ENCODE data around the gene LRP1-AS. TPM values are rescaled to one million over a fixed set of nuclear protein-coding genes. Genes with fewer than 3 reads are reported as not detected.

Gene LRP1-AS
- total and polyA plus RNA-seq, 4 donors: not detected

DNA sequence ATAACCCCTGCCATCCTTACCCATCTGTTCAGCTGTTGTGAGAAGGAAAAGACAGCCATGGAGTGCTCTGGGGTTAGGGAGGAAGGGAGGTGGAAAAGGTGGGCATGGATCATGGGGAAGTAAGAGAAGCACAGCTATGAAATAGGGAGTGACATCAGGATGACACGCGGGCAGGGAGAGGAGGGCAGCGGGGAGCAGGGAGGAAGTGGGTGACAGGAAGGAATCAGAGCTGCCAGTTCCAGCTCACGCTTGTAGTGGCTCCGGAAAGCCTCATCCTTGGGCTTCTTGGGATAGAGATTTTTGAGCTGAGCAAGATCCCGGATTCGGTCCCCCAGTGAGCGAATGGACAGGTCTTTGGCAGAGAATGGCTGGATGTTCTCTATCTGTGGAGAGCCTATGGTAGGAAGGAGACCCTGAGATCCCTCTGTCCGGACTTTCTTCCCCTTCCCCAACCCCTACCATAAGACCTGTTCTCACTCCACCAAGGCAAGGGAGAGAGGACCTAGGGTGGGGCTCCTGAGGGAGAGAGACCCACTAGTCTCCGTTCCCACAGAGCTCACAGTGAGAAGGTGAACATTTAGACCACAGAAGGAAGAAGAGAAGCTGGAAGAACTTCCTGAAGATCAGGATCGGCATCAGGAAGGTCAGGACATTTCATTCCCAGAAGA lies 48.2 kb downstream of the LRP1-AS start:
- Histone ChIP-seq H3K36me3 (ENCODE audit: control insufficient read depth in 1 of 2, insufficient read depth in 2 of 2, low read length in 1 of 2) (peaks cover 0 to 9% of the 10 kb centered on the region in 2 donors), H3K27ac (ENCODE audit: low read depth in 1 of 2, low read length in 2 of 2) (no peak overlapping the region), H3K4me1 (ENCODE audit: control insufficient read depth in 1 of 2, insufficient read depth in 2 of 2, low read length in 2 of 2) (no peaks in the 10 kb centered on the region), H3K27me3 (ENCODE audit: control insufficient read depth in 1 of 2, insufficient read depth in 2 of 2, low read length in 1 of 2) (no peaks in the 10 kb centered on the region), H3K9me3 (ENCODE audit: control insufficient read depth, low read length) (no peaks in the 10 kb centered on the region), H3K4me3 (ENCODE audit: low read length in 2 of 2) (no peak overlapping the region)
- intact Hi-C loops (cut with DNase I): no loop called here
- WGBS, 2 donors: 77 to 79% methylated on average over 11 of the region's 11 CpGs
- DNase-seq: peak in 1 of 2 donors; percentile 52
- no peak for ATAC-seq (ENCODE audit: low FRiP score)

DNA sequence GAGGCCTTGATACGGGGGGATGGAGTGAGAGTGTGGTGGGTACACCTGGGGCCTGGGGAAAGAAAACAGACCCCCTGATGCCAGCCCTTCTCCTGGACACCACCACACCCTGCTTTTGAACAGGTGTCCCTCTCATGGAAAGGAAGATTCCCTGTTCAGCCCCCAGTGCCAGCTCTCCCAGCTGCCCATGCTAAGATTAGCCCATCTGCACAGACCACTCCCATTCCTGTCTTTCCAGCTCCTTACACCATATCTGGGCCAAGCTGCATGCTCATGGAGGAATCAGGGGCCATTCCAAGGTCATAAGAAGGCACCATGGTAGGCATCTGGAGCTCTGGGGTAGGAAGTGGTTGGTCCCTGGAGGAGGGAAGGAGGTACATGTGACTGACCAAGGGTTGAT lies 48.9 kb downstream of the LRP1-AS start:
- intact Hi-C loops (cut with DNase I): no loop called here
- Histone ChIP-seq H3K27me3 (ENCODE audit: control insufficient read depth in 1 of 2, insufficient read depth in 2 of 2, low read length in 1 of 2) (no peaks in the 10 kb centered on the region), H3K27ac (ENCODE audit: low read depth in 1 of 2, low read length in 2 of 2) (no peak overlapping the region), H3K4me1 (ENCODE audit: control insufficient read depth in 1 of 2, insufficient read depth in 2 of 2, low read length in 2 of 2) (no peaks in the 10 kb centered on the region), H3K36me3 (ENCODE audit: control insufficient read depth in 1 of 2, insufficient read depth in 2 of 2, low read length in 1 of 2) (peaks cover 0 to 9% of the 10 kb centered on the region in 2 donors), H3K4me3 (ENCODE audit: low read length in 2 of 2) (no peak overlapping the region), H3K9me3 (ENCODE audit: control insufficient read depth, low read length) (no peaks in the 10 kb centered on the region)
- no peak for ATAC-seq (ENCODE audit: low FRiP score)
- 73 to 100% methylated on average over 1 of the region's 1 CpG for WGBS, 2 donors
- peak in 1 of 2 donors; percentile 34 for DNase-seq

DNA sequence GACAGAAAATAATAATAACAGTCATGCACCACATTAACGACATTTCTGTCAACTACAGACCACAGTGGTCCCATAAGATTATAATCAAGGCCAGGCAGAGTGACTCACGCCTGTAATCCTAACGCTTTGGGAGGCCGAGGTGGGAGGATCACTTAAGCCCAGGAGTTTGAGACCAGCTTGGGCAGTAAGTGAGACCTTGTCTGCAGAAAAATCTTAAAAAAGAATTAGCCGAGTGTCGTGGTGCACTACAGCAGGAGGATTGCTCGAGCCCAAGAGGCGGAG lies 49.9 kb downstream of the LRP1-AS start:
- H3K4me3 ChIP-seq (ENCODE audit: low read length in 2 of 2): no peak overlapping the region
- no peaks in the 10 kb centered on the region for H3K27me3 ChIP-seq (ENCODE audit: control insufficient read depth in 1 of 2, insufficient read depth in 2 of 2, low read length in 1 of 2)
- peaks cover 0 to 9% of the 10 kb centered on the region in 2 donors for H3K36me3 ChIP-seq (ENCODE audit: control insufficient read depth in 1 of 2, insufficient read depth in 2 of 2, low read length in 1 of 2)
- ATAC-seq (ENCODE audit: low FRiP score) (no peak), DNase-seq (peak in 1 of 2 donors; percentile 32)
- intact Hi-C loops (cut with DNase I): no loop called here
- no peaks in the 10 kb centered on the region for H3K9me3 ChIP-seq (ENCODE audit: control insufficient read depth, low read length)
- WGBS, 2 donors: 82 to 89% methylated on average over 8 of the region's 8 CpGs
- H3K27ac ChIP-seq (ENCODE audit: low read depth in 1 of 2, low read length in 2 of 2): no peak overlapping the region
- no peaks in the 10 kb centered on the region for H3K4me1 ChIP-seq (ENCODE audit: control insufficient read depth in 1 of 2, insufficient read depth in 2 of 2, low read length in 2 of 2)

DNA sequence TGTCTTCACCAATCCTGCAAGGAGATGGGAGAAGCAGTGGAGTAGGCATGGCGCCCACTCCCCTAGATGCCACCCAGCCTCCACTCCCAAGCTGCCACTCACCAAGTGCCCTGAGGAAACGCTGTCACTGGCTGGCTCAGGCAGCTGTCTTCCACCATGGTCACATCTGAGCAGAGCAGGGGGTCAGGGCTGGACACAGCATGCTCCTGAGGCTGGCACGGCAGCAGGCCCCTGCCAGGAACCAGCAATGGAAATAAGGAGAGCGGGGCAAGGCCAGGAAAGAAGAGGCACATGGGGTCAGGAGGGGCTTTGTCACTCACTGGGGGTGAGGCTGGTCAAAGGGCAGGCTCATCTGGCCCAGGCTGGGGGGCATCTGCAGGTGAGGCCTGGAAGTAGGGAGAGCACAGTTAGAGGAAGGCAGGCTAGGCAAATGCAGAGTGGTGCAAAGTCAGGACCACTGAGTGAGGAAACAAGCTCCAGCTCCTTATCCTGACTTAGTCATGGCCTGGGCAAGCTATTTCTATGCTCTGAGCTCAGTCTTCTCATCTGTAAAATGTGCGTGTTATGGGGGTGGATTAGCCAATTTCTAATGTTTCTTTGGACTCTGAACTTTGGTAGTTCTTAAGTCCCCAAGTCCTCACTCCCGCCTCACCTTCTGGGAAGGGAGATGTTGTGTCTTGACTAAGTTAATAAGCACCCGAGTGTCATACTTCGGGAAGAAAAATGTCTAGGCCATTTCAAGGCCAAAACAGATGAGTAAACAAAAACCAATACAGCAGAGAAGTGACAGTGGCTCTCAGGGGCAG lies 50.5 kb downstream of the LRP1-AS start:
- 77 to 80% methylated on average over 8 of the region's 8 CpGs for WGBS, 2 donors
- Histone ChIP-seq H3K27ac (ENCODE audit: low read depth in 1 of 2, low read length in 2 of 2) (no peak overlapping the region), H3K27me3 (ENCODE audit: control insufficient read depth in 1 of 2, insufficient read depth in 2 of 2, low read length in 1 of 2) (no peaks in the 10 kb centered on the region), H3K4me3 (ENCODE audit: low read length in 2 of 2) (no peak overlapping the region), H3K36me3 (ENCODE audit: control insufficient read depth in 1 of 2, insufficient read depth in 2 of 2, low read length in 1 of 2) (peaks cover 0 to 9% of the 10 kb centered on the region in 2 donors), H3K4me1 (ENCODE audit: control insufficient read depth in 1 of 2, insufficient read depth in 2 of 2, low read length in 2 of 2) (peaks cover 0 to 3% of the 10 kb centered on the region in 2 donors), H3K9me3 (ENCODE audit: control insufficient read depth, low read length) (no peaks in the 10 kb centered on the region)
- DNase-seq (peak in 1 of 2 donors; percentile 64), ATAC-seq (ENCODE audit: low FRiP score) (no peak)
- intact Hi-C loops (cut with DNase I): no loop called here

DNA sequence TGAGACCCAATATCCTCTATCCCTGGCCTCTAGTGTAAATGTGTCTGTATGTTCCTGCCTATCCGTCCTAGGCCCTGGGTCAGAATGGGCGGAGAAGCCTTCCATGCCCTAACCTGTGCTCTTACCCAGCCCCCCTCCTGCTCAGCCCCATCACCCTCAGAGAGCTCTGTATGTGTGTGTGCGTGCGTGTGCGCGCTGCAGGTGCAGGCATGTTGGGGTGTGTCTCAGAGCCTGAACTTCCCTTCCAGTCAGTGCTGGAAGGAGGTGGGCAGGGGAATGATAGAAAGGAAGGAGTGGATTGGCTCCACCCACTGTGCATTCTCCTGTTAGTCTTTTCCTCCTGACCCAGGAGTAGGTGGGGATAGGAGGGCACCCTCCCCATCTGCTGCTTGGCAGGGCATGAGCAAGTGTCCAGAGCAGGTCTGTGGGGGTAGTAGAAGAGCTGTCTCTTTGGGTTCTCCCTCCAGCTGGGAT lies 51.3 kb downstream of the LRP1-AS start:
- H3K27ac ChIP-seq (ENCODE audit: low read depth in 1 of 2, low read length in 2 of 2): no peak overlapping the region
- peaks cover 0 to 9% of the 10 kb centered on the region in 2 donors for H3K36me3 ChIP-seq (ENCODE audit: control insufficient read depth in 1 of 2, insufficient read depth in 2 of 2, low read length in 1 of 2)
- 74 to 80% methylated on average over 6 of the region's 6 CpGs for WGBS, 2 donors
- intact Hi-C loops (cut with DNase I): no loop called here
- peak in 1 of 2 donors; percentile 44 for DNase-seq
- no peaks in the 10 kb centered on the region for H3K27me3 ChIP-seq (ENCODE audit: control insufficient read depth in 1 of 2, insufficient read depth in 2 of 2, low read length in 1 of 2)
- peaks cover 0 to 6% of the 10 kb centered on the region in 2 donors for H3K4me1 ChIP-seq (ENCODE audit: control insufficient read depth in 1 of 2, insufficient read depth in 2 of 2, low read length in 2 of 2)
- no peak for ATAC-seq (ENCODE audit: low FRiP score)
- no peaks in the 10 kb centered on the region for H3K9me3 ChIP-seq (ENCODE audit: control insufficient read depth, low read length)
- no peak overlapping the region for H3K4me3 ChIP-seq (ENCODE audit: low read length in 2 of 2)

GRCh38 chr12:57095440-57095839 lies 52.0 kb downstream of the LRP1-AS start:
- no peaks in the 10 kb centered on the region for H3K27me3 ChIP-seq (ENCODE audit: control insufficient read depth in 1 of 2, insufficient read depth in 2 of 2, low read length in 1 of 2)
- no peaks in the 10 kb centered on the region for H3K9me3 ChIP-seq (ENCODE audit: control insufficient read depth, low read length)
- intact Hi-C loops (cut with DNase I): loop anchor here in 1 of 2 donors (2.0 kb wide), 1 partner anchor 15 kb away; the partner anchor contains the start of gene STAT6
- H3K36me3 ChIP-seq (ENCODE audit: control insufficient read depth in 1 of 2, insufficient read depth in 2 of 2, low read length in 1 of 2): peaks cover 0 to 9% of the 10 kb centered on the region in 2 donors
- WGBS, 2 donors: 56 to 63% methylated on average over 3 of the region's 3 CpGs
- H3K4me1 ChIP-seq (ENCODE audit: control insufficient read depth in 1 of 2, insufficient read depth in 2 of 2, low read length in 2 of 2): peaks cover 0 to 6% of the 10 kb centered on the region in 2 donors
- peak in 1 of 2 donors; percentile 46 for DNase-seq
- H3K4me3 ChIP-seq (ENCODE audit: low read length in 2 of 2): no peak overlapping the region
- no peak for ATAC-seq (ENCODE audit: low FRiP score)
- no peak overlapping the region for H3K27ac ChIP-seq (ENCODE audit: low read depth in 1 of 2, low read length in 2 of 2)

Small RNAs within 50 kb of the gene (microRNA-seq; reads per million reads assigned to microRNA genes)
- gene MIR1228: 0.99 to 8.9 reads per million in 2 donors

Other genes with a start within 250 kb of the LRP1-AS start
- under 1 TPM in 1 of 2 donors, not detected in 1; 0.48 TPM for gene SDR9C7, start 213.2 kb downstream of the LRP1-AS start, total RNA-seq
- under 1 TPM in 1 of 2 donors, not detected in 1; 0.18 TPM for gene SDR9C7, start 213.2 kb downstream of the LRP1-AS start, polyA plus RNA-seq
- gene RDH16, start 190.0 kb downstream of the LRP1-AS start, total RNA-seq: under 1 TPM; 0.42 to 0.75 TPM
- gene RDH16, start 190.0 kb downstream of the LRP1-AS start, polyA plus RNA-seq: under 1 TPM; 0.23 to 0.50 TPM
- 1 to 10 TPM; 6.5 to 6.8 TPM for gene ZBTB39, start 141.1 kb downstream of the LRP1-AS start, total RNA-seq
- 1 to 10 TPM; 1.5 to 2.1 TPM for gene ZBTB39, start 141.1 kb downstream of the LRP1-AS start, polyA plus RNA-seq
- not detected for gene TAC3, start 131.1 kb downstream of the LRP1-AS start, total RNA-seq
- gene TAC3, start 131.1 kb downstream of the LRP1-AS start, polyA plus RNA-seq: under 1 TPM in 1 of 2 donors, not detected in 1; 0.88 TPM
- 1 to 10 TPM in 1 of 2 donors, under 1 TPM in 1; 0.58 to 1.4 TPM for gene MYO1A, start 97.5 kb downstream of the LRP1-AS start, total RNA-seq
- gene MYO1A, start 97.5 kb downstream of the LRP1-AS start, polyA plus RNA-seq: 10 to 100 TPM in 1 of 2 donors, under 1 TPM in 1; 0.05 to 77.4 TPM
- 1 to 10 TPM; 7.6 to 10.0 TPM for gene NEMP1, start 68.8 kb downstream of the LRP1-AS start, total RNA-seq
- gene NEMP1, start 68.8 kb downstream of the LRP1-AS start, polyA plus RNA-seq: 1 to 10 TPM in 1 of 2 donors, under 1 TPM in 1; 0.75 to 5.8 TPM
- 10 to 100 TPM; 31.6 to 48.4 TPM for gene NAB2, start 58.5 kb downstream of the LRP1-AS start, total RNA-seq
- 10 to 100 TPM; 19.8 to 32.2 TPM for gene NAB2, start 58.5 kb downstream of the LRP1-AS start, polyA plus RNA-seq
- gene STAT6, start 36.3 kb downstream of the LRP1-AS start, total RNA-seq: 100 to 1,000 TPM; 199 to 258 TPM
- 100 to 1,000 TPM in 1 of 2 donors, 10 to 100 TPM in 1; 99.8 to 382 TPM for gene STAT6, start 36.3 kb downstream of the LRP1-AS start, polyA plus RNA-seq
- gene LRP1, start 19.1 kb downstream of the LRP1-AS start, total RNA-seq: 100 to 1,000 TPM; 517 to 992 TPM
- gene LRP1, start 19.1 kb downstream of the LRP1-AS start, polyA plus RNA-seq: 100 to 1,000 TPM in 1 of 2 donors, 10 to 100 TPM in 1; 36.8 to 223 TPM
- gene NXPH4, start 69.2 kb upstream of the LRP1-AS start, total RNA-seq: 1 to 10 TPM in 1 of 2 donors, under 1 TPM in 1; 0.55 to 1.2 TPM
- under 1 TPM; 0.31 to 0.38 TPM for gene NXPH4, start 69.2 kb upstream of the LRP1-AS start, polyA plus RNA-seq
- 10 to 100 TPM; 50.3 to 59.1 TPM for gene SHMT2, start 82.1 kb upstream of the LRP1-AS start, total RNA-seq
- gene SHMT2, start 82.1 kb upstream of the LRP1-AS start, polyA plus RNA-seq: 10 to 100 TPM; 34.3 to 53.4 TPM
- gene STAC3, start 103.6 kb upstream of the LRP1-AS start, total RNA-seq: 1 to 10 TPM; 3.2 to 5.8 TPM
- 1 to 10 TPM in 1 of 2 donors, under 1 TPM in 1; 0.82 to 5.0 TPM for gene STAC3, start 103.6 kb upstream of the LRP1-AS start, polyA plus RNA-seq

All from aorta (tissue), 5 donors.